HG03342 (cell line): ENCODE data around the gene ANKS1B.

Source experiments
- ATAC-seq: cut with Tn5 transposase; IDR thresholded peaks from one replicate; pipeline ENCODE4 v1.9.1; 2021; ENCODE audit warnings: mild to moderate bottlenecking, moderate library complexity; ENCODE audit not compliant: unreplicated experiment

Gene ANKS1B

GRCh38 chr12:98909746-98910145 lies 1075.0 kb downstream of the ANKS1B start:
- no peak for ATAC-seq

GRCh38 chr12:98908866-98909265 lies 1075.9 kb downstream of the ANKS1B start:
- ATAC-seq, result no peak

- no peak for ATAC-seq
Observed at GRCh38 chr12:98903875-98904274, 1080.9 kb downstream of the ANKS1B start.

- ATAC-seq, result no peak
Observed at GRCh38 chr12:98901189-98901588, 1083.5 kb downstream of the ANKS1B start.

GRCh38 chr12:98896938-98897337 lies 1087.8 kb downstream of the ANKS1B start:
- no peak for ATAC-seq

GRCh38 chr12:98895086-98895651 lies 1089.6 kb downstream of the ANKS1B start:
- ATAC-seq, result no peak

GRCh38 chr12:98894412-98895085 lies 1090.2 kb downstream of the ANKS1B start:
- ATAC-seq, result no peak

- ATAC-seq, result no peak
Observed at GRCh38 chr12:98893675-98894411, 1090.9 kb downstream of the ANKS1B start.

- ATAC-seq, result no peak
Observed at GRCh38 chr12:98893126-98893674, 1091.5 kb downstream of the ANKS1B start.

GRCh38 chr12:98885778-98886177 lies 1099.0 kb downstream of the ANKS1B start:
- no peak for ATAC-seq

GRCh38 chr12:98883231-98883630 lies 1101.5 kb downstream of the ANKS1B start:
- no peak for ATAC-seq

- ATAC-seq, result no peak
Observed at GRCh38 chr12:98882526-98882925, 1102.2 kb downstream of the ANKS1B start.

GRCh38 chr12:98873776-98874175 lies 1111.0 kb downstream of the ANKS1B start:
- ATAC-seq, result no peak

GRCh38 chr12:98870504-98870903 lies 1114.2 kb downstream of the ANKS1B start:
- ATAC-seq, result no peak

- ATAC-seq, result no peak
Observed at GRCh38 chr12:98869886-98870503, 1114.7 kb downstream of the ANKS1B start.

- ATAC-seq, result no peak
Observed at GRCh38 chr12:98868538-98868937, 1116.2 kb downstream of the ANKS1B start.

- no peak for ATAC-seq
Observed at GRCh38 chr12:98868076-98868475, 1116.7 kb downstream of the ANKS1B start.

GRCh38 chr12:98864363-98864762 lies 1120.4 kb downstream of the ANKS1B start:
- ATAC-seq, result no peak

GRCh38 chr12:98863167-98863566 lies 1121.6 kb downstream of the ANKS1B start:
- no peak for ATAC-seq

GRCh38 chr12:98861251-98861650 lies 1123.5 kb downstream of the ANKS1B start:
- ATAC-seq, result no peak

- ATAC-seq, result no peak
Observed at GRCh38 chr12:98856897-98857540, 1127.7 kb downstream of the ANKS1B start.
